Head of caudate nucleus (tissue), 42 donors: ENCODE data around the gene DACH1.

Experiments used
- DNase-seq, 42 donors: peaks; one replicate each; pipeline versions ENCODE4 v3.0.0 to v3.0.0-alpha.2; 2020 to 2021; ENCODE audit warnings: mixed read lengths in 7 of 42
- intact Hi-C: fragments of 100-400 bp; cut with DNase I; formaldehyde crosslinking; loops from one replicate; pipeline ENCODE4 v1.15.0; 2022

DACH1 gene

GRCh38 chr13:71659404-71659803 lies 207.6 kb downstream of the DACH1 start:
- DNase-seq = no peak
- intact Hi-C loops = no loop called here

- intact Hi-C loops = no loop called here
- DNase-seq = no peak
Observed at GRCh38 chr13:71645467-71645866, 221.5 kb downstream of the DACH1 start.

- no peak for DNase-seq
- intact Hi-C loops = no loop called here
Observed at GRCh38 chr13:71644579-71644978, 222.4 kb downstream of the DACH1 start.

- intact Hi-C loops = no loop called here
Observed at GRCh38 chr13:71643448-71643860, 223.6 kb downstream of the DACH1 start.

GRCh38 chr13:71638751-71639150 lies 228.3 kb downstream of the DACH1 start:
- no peak for DNase-seq
- intact Hi-C loops = no loop called here

More at GRCh38 chr13:71643448-71643860, 223.6 kb downstream of the DACH1 start:
- DNase-seq = no peak

GRCh38 chr13:71634602-71635443 lies 232.2 kb downstream of the DACH1 start:
- intact Hi-C loops = no loop called here
- DNase-seq = no peak

- intact Hi-C loops = no loop called here
- DNase-seq = no peak
Observed at GRCh38 chr13:71634182-71634581, 232.8 kb downstream of the DACH1 start.

GRCh38 chr13:71632721-71633120 lies 234.3 kb downstream of the DACH1 start:
- intact Hi-C loops = no loop called here
- no peak for DNase-seq

- intact Hi-C loops = no loop called here
- DNase-seq = no peak
Observed at GRCh38 chr13:71632206-71632605, 234.8 kb downstream of the DACH1 start.

- no peak for DNase-seq
- intact Hi-C loops = no loop called here
Observed at GRCh38 chr13:71629167-71629566, 237.8 kb downstream of the DACH1 start.

GRCh38 chr13:71626421-71627117 lies 240.4 kb downstream of the DACH1 start:
- no peak for DNase-seq
- intact Hi-C loops = no loop called here

- intact Hi-C loops = no loop called here
- no peak for DNase-seq
Observed at GRCh38 chr13:71625694-71626093, 241.3 kb downstream of the DACH1 start.

GRCh38 chr13:71624653-71625600 lies 242.1 kb downstream of the DACH1 start:
- intact Hi-C loops = no loop called here
- DNase-seq = no peak

GRCh38 chr13:71621174-71622124 lies 245.6 kb downstream of the DACH1 start:
- intact Hi-C loops = no loop called here

GRCh38 chr13:71619096-71619495 lies 247.9 kb downstream of the DACH1 start:
- DNase-seq = no peak
- intact Hi-C loops = no loop called here

More at GRCh38 chr13:71621174-71622124, 245.6 kb downstream of the DACH1 start:
- no peak for DNase-seq

GRCh38 chr13:71618159-71618558 lies 248.8 kb downstream of the DACH1 start:
- DNase-seq = no peak
- intact Hi-C loops = no loop called here

- intact Hi-C loops = no loop called here
- DNase-seq = no peak
Observed at GRCh38 chr13:71617265-71617664, 249.7 kb downstream of the DACH1 start.

GRCh38 chr13:71613066-71613745 lies 253.8 kb downstream of the DACH1 start:
- intact Hi-C loops = no loop called here
- no peak for DNase-seq
